GM23338 (cell line): ENCODE measurements around the gene GHRL.

Experiments used
- EZH2 ChIP-seq: fragments of 200-600 bp; sonication (generic); IDR thresholded peaks from one replicate; pipeline ENCODE4 v1.8.0; 2017; ENCODE audit warnings: antibody characterized with exemption, mild to moderate bottlenecking, low read depth; ENCODE audit not compliant: unreplicated experiment
- TF ChIP-seq, protein P1 (sequence below), 2 experiments: fragments of 200-600 bp in 1 of 2; sonication (generic) in 1 of 2; conservative IDR thresholded peaks; 2 replicates each; pipeline versions ENCODE4 v1.5.1 to v1.6.1; 2016 to 2017; ENCODE audit warnings: antibody characterized with exemption in 2 of 2, low read depth in 2 of 2, mild to moderate bottlenecking in 2 of 2, moderate library complexity in 1 of 2

DNA sequence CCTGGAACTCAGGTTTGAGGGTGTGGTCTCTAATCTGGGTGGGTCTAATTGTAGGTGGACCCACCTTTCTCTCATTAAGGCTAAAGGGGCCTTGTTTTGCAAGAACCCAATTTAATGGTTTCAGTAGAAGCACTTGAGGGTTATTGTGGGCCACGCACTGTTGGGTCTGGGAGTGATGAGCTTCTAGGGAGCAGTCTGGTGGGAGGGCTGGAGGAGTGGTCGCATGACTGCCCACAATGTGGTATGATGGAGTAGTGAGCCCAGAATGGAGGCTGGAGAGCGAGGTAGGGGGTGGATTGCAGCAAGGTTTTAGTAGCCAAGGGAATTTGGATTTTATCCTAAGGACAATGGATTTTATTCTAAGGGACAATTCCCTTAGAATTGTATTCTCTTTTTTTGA is 41.7 kb downstream of the GHRL start:
- TF ChIP-seq, protein P1, sequence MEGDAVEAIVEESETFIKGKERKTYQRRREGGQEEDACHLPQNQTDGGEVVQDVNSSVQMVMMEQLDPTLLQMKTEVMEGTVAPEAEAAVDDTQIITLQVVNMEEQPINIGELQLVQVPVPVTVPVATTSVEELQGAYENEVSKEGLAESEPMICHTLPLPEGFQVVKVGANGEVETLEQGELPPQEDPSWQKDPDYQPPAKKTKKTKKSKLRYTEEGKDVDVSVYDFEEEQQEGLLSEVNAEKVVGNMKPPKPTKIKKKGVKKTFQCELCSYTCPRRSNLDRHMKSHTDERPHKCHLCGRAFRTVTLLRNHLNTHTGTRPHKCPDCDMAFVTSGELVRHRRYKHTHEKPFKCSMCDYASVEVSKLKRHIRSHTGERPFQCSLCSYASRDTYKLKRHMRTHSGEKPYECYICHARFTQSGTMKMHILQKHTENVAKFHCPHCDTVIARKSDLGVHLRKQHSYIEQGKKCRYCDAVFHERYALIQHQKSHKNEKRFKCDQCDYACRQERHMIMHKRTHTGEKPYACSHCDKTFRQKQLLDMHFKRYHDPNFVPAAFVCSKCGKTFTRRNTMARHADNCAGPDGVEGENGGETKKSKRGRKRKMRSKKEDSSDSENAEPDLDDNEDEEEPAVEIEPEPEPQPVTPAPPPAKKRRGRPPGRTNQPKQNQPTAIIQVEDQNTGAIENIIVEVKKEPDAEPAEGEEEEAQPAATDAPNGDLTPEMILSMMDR (conservative IDR thresholded peaks at IDR 0.05; ENCODE audit: low read depth in 2 of 2) = no peak
- no peak for TF ChIP-seq EZH2
